Measurements from ENCODE around the gene FRMD8.
A peak's percentile ranks its signal among the peaks of the same experiment; 100 is the strongest.

The FRMD8 gene

DNA sequence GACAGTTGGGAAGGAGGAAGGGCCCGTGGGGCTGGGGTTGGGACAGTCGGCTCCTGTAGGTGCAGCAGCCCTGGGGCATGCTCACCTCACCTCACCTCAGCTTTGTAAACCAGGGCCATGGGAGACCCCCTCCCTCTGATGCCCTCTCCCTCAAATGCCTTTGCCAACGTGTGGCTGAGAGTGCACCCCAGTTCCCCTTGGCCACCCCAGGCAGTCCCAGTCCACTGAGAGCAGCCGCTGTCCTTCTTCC lies 31.9 kb downstream of the FRMD8 start:
- Mint-ChIP-seq H3K4me3 (peak overlapping the region; percentile 74 to 83 (median 76)), H3K4me1 (peaks cover 75% of the 10 kb centered on the region), H3K27me3 (ENCODE audit: low read depth) (no peaks in the 10 kb centered on the region), H3K27ac (peak overlapping the region; percentile 99 to 100 (median 99)), H3K9me3 (no peaks in the 10 kb centered on the region), H3K36me3 (ENCODE audit: low read depth) (no peaks in the 10 kb centered on the region)
- TF ChIP-seq, protein P1, sequence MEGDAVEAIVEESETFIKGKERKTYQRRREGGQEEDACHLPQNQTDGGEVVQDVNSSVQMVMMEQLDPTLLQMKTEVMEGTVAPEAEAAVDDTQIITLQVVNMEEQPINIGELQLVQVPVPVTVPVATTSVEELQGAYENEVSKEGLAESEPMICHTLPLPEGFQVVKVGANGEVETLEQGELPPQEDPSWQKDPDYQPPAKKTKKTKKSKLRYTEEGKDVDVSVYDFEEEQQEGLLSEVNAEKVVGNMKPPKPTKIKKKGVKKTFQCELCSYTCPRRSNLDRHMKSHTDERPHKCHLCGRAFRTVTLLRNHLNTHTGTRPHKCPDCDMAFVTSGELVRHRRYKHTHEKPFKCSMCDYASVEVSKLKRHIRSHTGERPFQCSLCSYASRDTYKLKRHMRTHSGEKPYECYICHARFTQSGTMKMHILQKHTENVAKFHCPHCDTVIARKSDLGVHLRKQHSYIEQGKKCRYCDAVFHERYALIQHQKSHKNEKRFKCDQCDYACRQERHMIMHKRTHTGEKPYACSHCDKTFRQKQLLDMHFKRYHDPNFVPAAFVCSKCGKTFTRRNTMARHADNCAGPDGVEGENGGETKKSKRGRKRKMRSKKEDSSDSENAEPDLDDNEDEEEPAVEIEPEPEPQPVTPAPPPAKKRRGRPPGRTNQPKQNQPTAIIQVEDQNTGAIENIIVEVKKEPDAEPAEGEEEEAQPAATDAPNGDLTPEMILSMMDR (IDR thresholded peaks at IDR 0.05; ENCODE audit: unreplicated experiment in 3 of 3): no peak

DNA sequence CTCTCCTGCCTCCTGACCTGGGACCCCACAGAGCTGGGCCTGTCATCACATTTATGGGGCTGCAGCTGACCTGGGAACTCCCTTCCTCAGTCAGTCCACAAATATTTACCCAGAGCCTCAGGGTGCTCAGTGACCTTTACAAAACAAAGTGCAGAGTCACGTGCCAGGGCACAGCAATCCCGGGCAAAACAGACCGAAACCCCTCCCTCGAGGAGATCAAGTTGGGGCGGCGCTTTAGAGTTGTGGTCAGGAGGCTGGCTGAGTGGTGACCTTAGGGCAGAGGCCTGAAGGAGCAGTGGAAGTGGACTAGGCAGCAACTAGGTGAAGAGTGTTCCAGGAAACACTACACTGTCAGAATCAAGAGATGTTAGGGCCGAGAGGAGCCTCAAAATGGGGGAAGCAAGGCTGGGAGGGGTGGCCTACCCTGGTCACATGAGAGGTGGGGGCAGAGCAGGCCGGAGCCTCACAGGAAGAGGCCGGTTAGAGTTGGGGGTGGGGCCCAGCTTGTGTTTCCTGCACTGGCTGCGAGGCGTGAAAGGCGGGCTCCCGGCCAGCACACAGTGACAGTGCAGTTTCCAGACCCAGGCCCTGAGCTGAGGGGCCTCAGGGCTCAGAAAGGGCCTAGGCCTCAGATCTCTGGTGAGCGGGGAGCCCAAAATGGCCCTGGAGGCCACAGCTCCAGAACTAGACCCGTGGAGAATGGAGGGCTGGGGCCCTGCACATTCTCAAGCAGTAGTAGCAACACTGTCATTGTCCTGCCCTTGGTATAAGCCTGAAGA lies 32.4 kb downstream of the FRMD8 start:
- Mint-ChIP-seq H3K9me3 (no peaks in the 10 kb centered on the region), H3K4me3 (peak overlapping the region; percentile 74 to 83 (median 76)), H3K4me1 (peaks cover 79% of the 10 kb centered on the region)

DNA sequence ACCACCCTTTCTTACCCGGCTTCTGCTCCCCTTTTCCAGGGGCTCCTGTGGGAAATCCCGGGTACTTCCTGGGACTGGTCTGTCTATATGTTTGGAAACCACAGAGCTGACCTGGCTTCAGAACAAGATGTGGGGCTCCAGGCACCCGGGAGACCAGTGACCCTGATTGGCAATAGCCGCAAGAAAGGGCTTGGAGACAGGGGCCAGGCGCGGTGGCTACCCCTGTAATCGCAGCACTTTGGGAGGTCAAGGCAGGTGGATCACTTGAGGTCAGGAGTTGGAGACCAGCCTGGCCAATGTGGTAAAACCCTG lies 33.0 kb downstream of the FRMD8 start:
- no peaks in the 10 kb centered on the region for H3K27me3 Mint-ChIP-seq (ENCODE audit: low read depth)
- H3K4me1 Mint-ChIP-seq: peaks cover 84% of the 10 kb centered on the region
- H3K36me3 Mint-ChIP-seq (ENCODE audit: low read depth): peaks cover 3% of the 10 kb centered on the region
- peak overlapping the region; percentile 99 to 100 (median 99) for H3K27ac Mint-ChIP-seq
- no peaks in the 10 kb centered on the region for H3K9me3 Mint-ChIP-seq
- peak overlapping the region; percentile 74 to 83 (median 76) for H3K4me3 Mint-ChIP-seq
- TF ChIP-seq, protein P1 (IDR thresholded peaks at IDR 0.05; ENCODE audit: unreplicated experiment in 3 of 3): no peak

More for the DNA sequence above, 32.4 kb downstream of the FRMD8 start:
- H3K36me3 Mint-ChIP-seq (ENCODE audit: low read depth): no peaks in the 10 kb centered on the region
- TF ChIP-seq, protein P1 (IDR thresholded peaks at IDR 0.05; ENCODE audit: unreplicated experiment in 3 of 3): no peak
- H3K27ac Mint-ChIP-seq: peak overlapping the region; percentile 99 to 100 (median 99)
- no peaks in the 10 kb centered on the region for H3K27me3 Mint-ChIP-seq (ENCODE audit: low read depth)

DNA sequence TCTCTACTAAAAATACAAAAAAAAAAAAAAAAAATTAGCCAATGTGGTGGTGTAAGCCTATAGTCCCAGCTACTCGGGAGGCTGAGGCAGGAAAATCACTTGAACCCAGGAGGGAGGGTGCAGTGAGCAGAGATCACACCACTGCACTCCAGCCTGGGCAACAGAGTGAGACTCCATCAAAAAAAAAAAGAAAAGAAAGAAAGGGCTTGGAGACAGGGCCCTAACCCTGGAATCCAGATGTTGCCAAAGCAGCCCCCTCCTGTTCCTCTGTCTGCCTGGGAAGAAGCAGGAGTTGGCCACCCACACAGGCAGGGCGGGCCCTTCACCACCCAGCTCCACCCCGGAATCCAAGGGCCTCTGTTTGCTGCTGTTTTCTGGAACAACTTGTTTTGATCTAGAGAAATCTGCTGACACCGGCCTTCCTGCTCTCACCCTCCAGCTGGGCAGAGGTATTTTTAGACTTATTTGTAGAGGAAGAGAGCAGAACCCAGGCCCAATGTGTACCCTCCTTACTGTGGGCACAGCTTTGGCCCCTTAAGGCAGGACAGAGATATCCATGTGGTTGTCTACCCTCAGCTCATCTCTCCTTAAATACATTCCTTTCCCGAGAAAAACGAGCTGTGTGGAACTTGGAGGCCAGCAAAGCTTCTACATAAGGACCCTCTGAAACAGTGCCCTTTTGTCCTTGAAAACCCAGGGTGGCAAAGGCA lies 33.5 kb downstream of the FRMD8 start:
- no peaks in the 10 kb centered on the region for H3K9me3 Mint-ChIP-seq
- TF ChIP-seq, protein P1 (IDR thresholded peaks at IDR 0.05; ENCODE audit: unreplicated experiment in 3 of 3): no peak

DNA sequence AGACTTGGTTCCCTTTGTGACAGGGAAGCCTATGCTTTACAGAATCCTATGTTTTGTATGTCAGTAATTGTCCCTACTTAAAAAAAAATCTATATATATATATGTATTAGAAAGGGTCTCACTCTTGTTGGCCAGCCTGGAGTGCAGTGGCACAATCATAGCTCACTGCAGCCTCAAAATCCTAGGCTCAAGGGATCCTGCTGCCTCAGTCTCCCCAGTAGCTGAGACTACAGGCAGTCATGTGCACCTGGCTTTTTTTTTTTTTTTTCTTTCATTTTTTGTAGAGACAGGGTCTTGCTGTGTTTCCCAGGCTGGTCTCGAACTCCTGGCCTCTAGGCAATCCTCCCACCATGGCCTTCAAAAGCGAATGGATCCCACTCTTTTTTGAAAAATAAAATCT lies 34.1 kb downstream of the FRMD8 start:
- TF ChIP-seq, protein P1 (IDR thresholded peaks at IDR 0.05; ENCODE audit: unreplicated experiment in 3 of 3): no peak
- Mint-ChIP-seq H3K9me3 (no peaks in the 10 kb centered on the region), H3K4me1 (peaks cover 85% of the 10 kb centered on the region), H3K36me3 (ENCODE audit: low read depth) (peaks cover 10% of the 10 kb centered on the region), H3K27ac (peak overlapping the region; percentile 99 to 100 (median 99)), H3K4me3 (peak overlapping the region; percentile 91 to 99 (median 92)), H3K27me3 (ENCODE audit: low read depth) (no peaks in the 10 kb centered on the region)

More for the DNA sequence above, 33.5 kb downstream of the FRMD8 start:
- Mint-ChIP-seq H3K4me1 (peaks cover 86% of the 10 kb centered on the region), H3K4me3 (peak overlapping the region; percentile 74 to 83 (median 76)), H3K27me3 (ENCODE audit: low read depth) (no peaks in the 10 kb centered on the region), H3K27ac (peak overlapping the region; percentile 99 to 100 (median 99)), H3K36me3 (ENCODE audit: low read depth) (peaks cover 6% of the 10 kb centered on the region)
